Tibial nerve (tissue), 4 donors: ENCODE data around the gene SIGMAR1. TPM values are rescaled to one million over a fixed set of nuclear protein-coding genes. Genes with fewer than 3 reads are reported as not detected.

ENCODE experiments used
- DNase-seq, 2 donors: peaks; one replicate each; pipeline ENCODE4 v3.0.0-alpha.2; 2019; ENCODE audit warnings: low spot score in 2 of 2
- H3K27ac ChIP-seq, 4 donors: fragments of 200-600 bp; sonication (generic) in 3 of 4; one replicate each; pipeline ENCODE4 v1.5.1; 2017 to 2019; ENCODE audit warnings: mild to moderate bottlenecking in 1 of 4
- H3K27me3 ChIP-seq, 2 donors: fragments of 200-600 bp; sonication (generic) in 1 of 2; one replicate each; pipeline versions ENCODE4 v1.5.1 to v1.6.0; 2017 to 2019
- H3K36me3 ChIP-seq, 3 donors: fragments of 200-600 bp; sonication (generic); one replicate each; pipeline ENCODE4 v1.5.1; 2018 to 2019
- H3K4me1 ChIP-seq, 4 donors: fragments of 200-600 bp; sonication (generic) in 3 of 4; one replicate each; pipeline ENCODE4 v1.5.1; 2017 to 2019
- H3K4me3 ChIP-seq, 4 donors: fragments of 200-600 bp; sonication (generic) in 3 of 4; one replicate each; pipeline ENCODE4 v1.5.1; 2017 to 2019; ENCODE audit warnings: mild to moderate bottlenecking in 1 of 4, moderate library complexity in 1 of 4
- H3K9me3 ChIP-seq, 4 donors: fragments of 200-600 bp; sonication (generic) in 3 of 4; one replicate each; pipeline ENCODE4 v1.5.1; 2017 to 2019
- EP300 ChIP-seq, 2 donors: sonication (generic); formaldehyde crosslinking; IDR thresholded peaks; one replicate each; pipeline ENCODE4 v1.6.1; 2017; ENCODE audit warnings: antibody characterized with exemption in 2 of 2, mild to moderate bottlenecking in 1 of 2
- POLR2A ChIP-seq, 2 donors: fragments of 450-650 bp; IDR thresholded peaks; one replicate each; pipeline ENCODE4 v1.6.1; 2017; ENCODE audit warnings: antibody characterized with exemption in 2 of 2, mild to moderate bottlenecking in 2 of 2, moderate library complexity in 2 of 2
- WGBS, 2 donors: methylation state at CpG; one replicate each; pipeline ENCODE4 v1.1.5; 2018; 5-methylcytosine and 5-hydroxymethylcytosine counted together
- total RNA-seq, 4 donors: library from RNA; depleted of rRNA; stranded (reverse); fragments of >200 nt; gene quantifications; one replicate each; pipeline ENCODE4 v1.1.0, GENCODE V29; 2016
- TF ChIP-seq, protein P1 (sequence below), 5 experiments: fragments of 200-600 bp in 3 of 5; fragments of 450-650 bp in 2 of 5; sonication (generic) in 3 of 5; IDR thresholded peaks; one replicate each; pipeline ENCODE4 v1.5.1; 2016 to 2019; ENCODE audit warnings: antibody characterized with exemption in 5 of 5, mild to moderate bottlenecking in 3 of 5, moderate library complexity in 2 of 5

The SIGMAR1 gene
- total RNA-seq, 4 donors from 2014 or later: 92.6 to 128 (median 107) TPM

DNA sequence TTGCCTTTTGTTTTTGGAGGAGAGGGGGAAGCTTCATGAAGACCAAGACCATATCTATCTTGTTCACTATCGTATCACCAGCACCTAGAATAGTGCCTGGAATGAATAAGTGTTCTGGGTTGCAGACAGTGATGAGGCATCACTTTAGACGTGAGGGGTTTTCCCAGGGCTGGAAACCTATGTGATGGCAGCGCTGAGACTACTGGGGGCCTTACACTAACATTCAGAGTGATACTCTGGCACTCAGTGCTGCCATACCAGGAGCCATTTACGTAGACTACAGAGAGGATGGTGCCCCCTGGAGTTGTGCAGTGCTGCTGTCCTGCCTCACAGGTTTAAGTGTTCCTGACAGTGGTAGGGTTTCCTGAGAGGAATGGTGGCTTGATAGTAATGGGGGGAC lies 46.6 kb upstream of the SIGMAR1 start:
- H3K27me3 ChIP-seq: no peaks in the 10 kb centered on the region

DNA sequence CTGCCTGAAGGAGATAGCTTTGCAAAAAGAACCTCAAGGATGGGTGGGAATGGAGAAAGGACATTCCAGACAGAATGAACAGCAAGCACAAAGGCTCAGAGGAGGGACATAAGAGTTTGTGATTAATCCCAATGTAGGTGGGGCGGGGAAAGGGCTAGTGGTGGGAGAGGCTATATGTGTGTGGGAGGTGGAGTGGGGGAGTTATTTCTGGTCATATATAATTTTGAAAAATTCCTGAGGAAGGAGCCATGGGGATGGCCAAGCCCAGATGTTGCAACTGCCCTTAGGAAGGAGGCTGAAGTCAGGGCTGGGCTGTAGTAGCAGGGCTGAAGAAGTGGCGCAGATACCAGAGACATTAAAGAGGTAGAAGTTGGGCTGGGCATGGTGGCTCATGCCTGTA lies 38.3 kb upstream of the SIGMAR1 start:
- Histone ChIP-seq H3K27ac (no peak overlapping the region), H3K9me3 (no peaks in the 10 kb centered on the region), H3K36me3 (peaks cover 0 to 10% (median 0%) of the 10 kb centered on the region in 3 donors), H3K4me3 (no peak overlapping the region), H3K4me1 (no peaks in the 10 kb centered on the region), H3K27me3 (no peaks in the 10 kb centered on the region)
- TF ChIP-seq, protein P1, sequence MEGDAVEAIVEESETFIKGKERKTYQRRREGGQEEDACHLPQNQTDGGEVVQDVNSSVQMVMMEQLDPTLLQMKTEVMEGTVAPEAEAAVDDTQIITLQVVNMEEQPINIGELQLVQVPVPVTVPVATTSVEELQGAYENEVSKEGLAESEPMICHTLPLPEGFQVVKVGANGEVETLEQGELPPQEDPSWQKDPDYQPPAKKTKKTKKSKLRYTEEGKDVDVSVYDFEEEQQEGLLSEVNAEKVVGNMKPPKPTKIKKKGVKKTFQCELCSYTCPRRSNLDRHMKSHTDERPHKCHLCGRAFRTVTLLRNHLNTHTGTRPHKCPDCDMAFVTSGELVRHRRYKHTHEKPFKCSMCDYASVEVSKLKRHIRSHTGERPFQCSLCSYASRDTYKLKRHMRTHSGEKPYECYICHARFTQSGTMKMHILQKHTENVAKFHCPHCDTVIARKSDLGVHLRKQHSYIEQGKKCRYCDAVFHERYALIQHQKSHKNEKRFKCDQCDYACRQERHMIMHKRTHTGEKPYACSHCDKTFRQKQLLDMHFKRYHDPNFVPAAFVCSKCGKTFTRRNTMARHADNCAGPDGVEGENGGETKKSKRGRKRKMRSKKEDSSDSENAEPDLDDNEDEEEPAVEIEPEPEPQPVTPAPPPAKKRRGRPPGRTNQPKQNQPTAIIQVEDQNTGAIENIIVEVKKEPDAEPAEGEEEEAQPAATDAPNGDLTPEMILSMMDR (IDR thresholded peaks at IDR 0.05): no peak
- TF ChIP-seq POLR2A (IDR thresholded peaks at IDR 0.05) (no peak), EP300 (IDR thresholded peaks at IDR 0.05) (no peak)
- DNase-seq: no peak
- WGBS, 2 donors: 93 to 97% methylated on average over 2 of the region's 2 CpGs

More for the DNA sequence above, 46.6 kb upstream of the SIGMAR1 start:
- no peak overlapping the region for H3K27ac ChIP-seq
- H3K4me3 ChIP-seq: no peak overlapping the region
- peaks cover 0 to 7% (median 0%) of the 10 kb centered on the region in 3 donors for H3K36me3 ChIP-seq
- H3K4me1 ChIP-seq: peaks cover 0 to 24% (median 1%) of the 10 kb centered on the region in 4 donors
- H3K9me3 ChIP-seq: no peaks in the 10 kb centered on the region
- TF ChIP-seq, protein P1 (IDR thresholded peaks at IDR 0.05): no peak
- DNase-seq: no peak
- WGBS, 2 donors: 95 to 97% methylated on average over 4 of the region's 4 CpGs

DNA sequence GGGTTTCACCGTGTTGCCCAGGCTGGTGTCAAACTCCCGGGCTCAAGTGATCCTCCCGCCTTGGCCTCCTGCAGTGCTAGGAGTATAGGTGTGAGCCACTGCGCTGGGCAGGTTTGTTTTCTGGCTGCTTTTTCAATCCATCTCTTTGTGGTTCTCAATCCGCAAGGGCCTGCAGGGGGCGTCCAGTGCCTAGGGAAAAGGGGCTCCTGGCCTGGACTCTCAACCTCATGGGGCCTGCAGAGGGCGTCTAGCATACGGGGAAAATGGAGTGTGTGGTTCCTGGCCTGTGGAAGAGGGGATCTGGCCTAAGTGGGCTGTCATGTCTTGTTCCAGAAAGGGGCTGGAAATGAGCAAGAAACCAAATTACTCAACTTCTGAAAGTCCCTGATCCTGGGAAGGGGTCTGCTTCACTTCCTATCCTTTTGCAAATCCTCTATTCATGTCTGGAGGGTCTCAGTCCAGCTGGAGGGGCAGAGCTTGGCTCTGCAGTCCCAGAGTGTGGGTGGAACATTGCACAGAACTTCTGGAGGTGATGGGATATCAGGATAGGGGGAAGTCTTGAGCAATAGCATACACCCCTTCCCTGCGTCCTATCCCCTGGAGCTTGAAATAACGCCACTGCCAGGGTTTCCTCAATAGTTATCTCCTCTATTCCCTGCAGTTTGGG lies 37.6 kb upstream of the SIGMAR1 start:
- no peak overlapping the region for H3K27ac ChIP-seq
- 38 to 44% methylated on average over 10 of the region's 10 CpGs for WGBS, 2 donors
- no peak overlapping the region for H3K4me3 ChIP-seq
- peaks cover 0 to 16% (median 0%) of the 10 kb centered on the region in 3 donors for H3K36me3 ChIP-seq
- no peaks in the 10 kb centered on the region for H3K9me3 ChIP-seq
- no peak for TF ChIP-seq EP300 (IDR thresholded peaks at IDR 0.05)
- TF ChIP-seq, protein P1 (IDR thresholded peaks at IDR 0.05): peak; percentile 30 to 46 (median 39)
- peak in 1 of 2 donors; percentile 64 for DNase-seq
- H3K27me3 ChIP-seq: no peaks in the 10 kb centered on the region
- no peaks in the 10 kb centered on the region for H3K4me1 ChIP-seq

DNA sequence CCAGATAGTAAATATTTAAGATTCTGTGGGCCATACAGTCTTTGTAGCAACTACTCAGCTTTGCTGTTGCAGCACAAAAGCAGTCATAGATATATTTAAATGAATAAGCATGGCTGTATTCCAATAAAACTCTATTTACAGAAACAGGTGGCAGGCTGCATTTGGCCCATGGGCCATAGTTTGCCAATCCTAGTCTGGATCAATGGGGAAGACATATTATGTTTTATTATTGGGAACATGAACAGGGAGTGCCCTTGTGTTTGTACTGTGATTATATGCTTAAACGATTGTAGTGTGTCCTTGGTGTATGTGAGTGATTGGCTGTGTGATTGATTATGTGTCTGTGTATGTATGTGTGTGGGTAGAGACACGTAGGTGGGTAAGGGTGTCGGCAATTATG lies 36.9 kb upstream of the SIGMAR1 start:
- no peak overlapping the region for H3K27ac ChIP-seq
- H3K27me3 ChIP-seq: no peaks in the 10 kb centered on the region
- DNase-seq: no peak
- no peak overlapping the region for H3K4me3 ChIP-seq
- H3K36me3 ChIP-seq: peaks cover 0 to 23% (median 0%) of the 10 kb centered on the region in 3 donors
- no peak for TF ChIP-seq POLR2A (IDR thresholded peaks at IDR 0.05)
- TF ChIP-seq, protein P1 (IDR thresholded peaks at IDR 0.05): no peak
- no peak for TF ChIP-seq EP300 (IDR thresholded peaks at IDR 0.05)
- WGBS, 2 donors: 83 to 91% methylated on average over 3 of the region's 3 CpGs
- no peaks in the 10 kb centered on the region for H3K4me1 ChIP-seq
- no peaks in the 10 kb centered on the region for H3K9me3 ChIP-seq

DNA sequence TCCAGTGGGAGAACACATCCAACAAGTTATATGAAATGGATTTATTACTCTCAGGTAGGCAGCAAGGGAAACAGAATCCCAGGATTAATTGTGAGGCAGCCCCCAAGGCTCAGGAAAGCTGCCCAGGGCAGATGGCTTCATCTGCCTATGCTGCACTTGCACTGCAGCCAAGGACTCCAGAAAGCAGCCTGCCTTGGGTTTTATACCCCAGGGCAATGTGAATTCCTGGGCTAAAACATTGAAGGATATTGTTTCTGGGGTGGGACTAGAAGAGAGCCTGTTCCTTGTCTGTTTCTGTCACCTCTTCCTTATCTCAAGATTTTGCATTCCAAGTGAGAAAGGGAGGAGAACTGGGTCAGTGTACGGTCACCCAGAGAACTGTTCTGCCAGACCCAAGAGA lies 33.7 kb upstream of the SIGMAR1 start:
- peaks cover 0 to 37% (median 0%) of the 10 kb centered on the region in 3 donors for H3K36me3 ChIP-seq
- TF ChIP-seq, protein P1 (IDR thresholded peaks at IDR 0.05): no peak
- no peak for TF ChIP-seq EP300 (IDR thresholded peaks at IDR 0.05)
- no peak for TF ChIP-seq POLR2A (IDR thresholded peaks at IDR 0.05)
- no peaks in the 10 kb centered on the region for H3K27me3 ChIP-seq
- H3K27ac ChIP-seq: no peak overlapping the region
- DNase-seq: no peak
- H3K9me3 ChIP-seq: no peaks in the 10 kb centered on the region
- WGBS, 2 donors: 86 to 93% methylated on average over 1 of the region's 1 CpG
- H3K4me3 ChIP-seq: no peak overlapping the region
- H3K4me1 ChIP-seq: peaks cover 0 to 11% (median 3%) of the 10 kb centered on the region in 4 donors
